SK-N-SH (cell line): ENCODE results near the gene IQCK. TPM values are rescaled to one million over a fixed set of nuclear protein-coding genes. Genes with fewer than 3 reads are reported as not detected.

Experiments used
- CTCF ChIA-PET: fragments of 300-600, 350-600 bp; formaldehyde crosslinking; extraction: SDS; loops from one replicate; lab custom pipeline; 2021; lab: Yijun Ruan, JAX
- POLR2A ChIA-PET: fragments of 350-600 bp; sonication (Branson Sonifier 250); formaldehyde crosslinking; extraction: SDS; loops from one replicate; lab custom pipeline; 2020; ENCODE audit warnings: antibody characterized with exemption, inconsistent platforms; lab: Yijun Ruan, JAX
- DNase-seq: peaks from one replicate; pipeline ENCODE4 v3.0.0; 2012
- H2AFZ ChIP-seq: fragments of 200-600 bp; sonication (generic); 2 replicates; pipeline ENCODE4 v1.8.1; 2016; ENCODE audit warnings: antibody characterized with exemption, mild to moderate bottlenecking, low read depth
- H3F3A ChIP-seq: fragments of 200-600 bp; sonication (generic); replicated peaks from 2 replicates; pipeline ENCODE3; 2016; ENCODE audit warnings: antibody characterized with exemption, mild to moderate bottlenecking; ENCODE audit not compliant: insufficient read depth
- H3K27ac ChIP-seq, 2 experiments: fragments of 200-500 bp in 1 of 2; fragments of 200-600 bp in 1 of 2; sonication (Bioruptor generic) in 1 of 2; sonication (generic), shearing (Covaris generic) in 1 of 2; 2 replicates each; pipeline versions ENCODE4 v1.5.1 to v1.6.1; 2014 to 2016; ENCODE audit warnings: low read depth in 2 of 2, inconsistent platforms in 1 of 2, low read length in 1 of 2, mild to moderate bottlenecking in 1 of 2, mixed read lengths in 1 of 2
- H3K27me3 ChIP-seq: fragments of 200-600 bp; sonication (generic), shearing (Covaris generic); 2 replicates; pipeline ENCODE4 v1.6.1; 2016; ENCODE audit warnings: mixed run types; ENCODE audit not compliant: insufficient read depth
- H3K36me3 ChIP-seq, 2 experiments: fragments of 200-500 bp in 1 of 2; fragments of 200-600 bp in 1 of 2; sonication (Bioruptor generic) in 1 of 2; sonication (generic) in 1 of 2; replicated peaks in 1 of 2; 2 replicates each; pipeline versions ENCODE3 to v1.5.1; 2014 to 2016; ENCODE audit warnings: low read length in 1 of 2, mild to moderate bottlenecking in 1 of 2; ENCODE audit not compliant: insufficient read depth in 2 of 2, control insufficient read depth in 1 of 2
- H3K4me1 ChIP-seq, 2 experiments: fragments of 200-500 bp in 1 of 2; fragments of 200-600 bp in 1 of 2; sonication (Bioruptor generic) in 1 of 2; sonication (generic), shearing (Covaris generic) in 1 of 2; 2 replicates each; pipeline versions ENCODE4 v1.5.1 to v1.6.1; 2014 to 2016; ENCODE audit warnings: low read depth in 1 of 2, low read length in 1 of 2, mixed run types in 1 of 2; ENCODE audit not compliant: insufficient read depth in 2 of 2, control insufficient read depth in 1 of 2
- H3K4me2 ChIP-seq: fragments of 200-600 bp; sonication (generic), shearing (Covaris generic); 2 replicates; pipeline ENCODE4 v1.6.1; 2017; ENCODE audit warnings: mixed run types
- H3K4me3 ChIP-seq, 2 experiments: fragments of 200-500 bp in 1 of 2; fragments of 200-600 bp in 1 of 2; sonication (Bioruptor generic) in 1 of 2; sonication (generic), shearing (Covaris generic) in 1 of 2; 2 replicates each; pipeline versions ENCODE4 v1.5.1 to v1.8.1; 2014 to 2016; ENCODE audit warnings: low read depth in 2 of 2, inconsistent platforms in 1 of 2, low read length in 1 of 2, mild to moderate bottlenecking in 1 of 2, mixed read lengths in 1 of 2, moderate library complexity in 1 of 2
- H3K79me2 ChIP-seq: fragments of 200-600 bp; sonication (generic); 2 replicates; pipeline ENCODE4 v1.8.1; 2017; ENCODE audit warnings: mild to moderate bottlenecking; ENCODE audit not compliant: insufficient read depth
- H3K9ac ChIP-seq: fragments of 200-600 bp; sonication (generic); 2 replicates; pipeline ENCODE4 v1.6.1; 2017; ENCODE audit warnings: mixed run types
- H3K9me2 ChIP-seq: fragments of 200-600 bp; sonication (generic); 2 replicates; pipeline ENCODE4 v1.6.1; 2017; ENCODE audit warnings: mixed run types
- H3K9me3 ChIP-seq: fragments of 200-600 bp; sonication (generic); 2 replicates; pipeline ENCODE4 v1.6.1; 2017; ENCODE audit warnings: mixed run types, mild to moderate bottlenecking, moderate library complexity
- H4K20me1 ChIP-seq: fragments of 200-600 bp; sonication (generic); 2 replicates; pipeline ENCODE4 v1.6.1; 2017; ENCODE audit warnings: mild to moderate bottlenecking, mixed run types; ENCODE audit not compliant: insufficient read depth
- EP300 ChIP-seq, 2 experiments: IDR thresholded peaks; 2 replicates each; pipeline versions ENCODE4 v1.4.0 to v1.6.1; 2012; ENCODE audit warnings: borderline replicate concordance in 1 of 2, low read depth in 1 of 2, low read length in 1 of 2
- FOSL2 ChIP-seq: IDR thresholded peaks from 2 replicates; pipeline ENCODE4 v1.4.0; 2012; ENCODE audit warnings: low read depth, mild to moderate bottlenecking, moderate library complexity, borderline replicate concordance
- FOXJ3 ChIP-seq: sonication (generic); formaldehyde crosslinking; IDR thresholded peaks from 2 replicates; pipeline ENCODE4 v1.5.1; 2020; ENCODE audit warnings: mild to moderate bottlenecking, missing genetic modification reagents
- FOXM1 ChIP-seq: IDR thresholded peaks from 2 replicates; pipeline ENCODE4 v1.4.0; 2012; ENCODE audit warnings: low read depth, mild to moderate bottlenecking
- GABPA ChIP-seq: IDR thresholded peaks from 2 replicates; pipeline ENCODE4 v1.4.0; 2012; ENCODE audit warnings: low read depth, mild to moderate bottlenecking
- JUND ChIP-seq: IDR thresholded peaks from 2 replicates; pipeline ENCODE4 v1.4.0; 2012
- RAD21 ChIP-seq: IDR thresholded peaks from 2 replicates; pipeline ENCODE4 v1.6.1; 2012; ENCODE audit warnings: mild to moderate bottlenecking, low read length
- RXRA ChIP-seq: IDR thresholded peaks from 2 replicates; pipeline ENCODE4 v1.4.0; 2012; ENCODE audit warnings: low read depth, mild to moderate bottlenecking, borderline replicate concordance
- SMC3 ChIP-seq: IDR thresholded peaks from 2 replicates; pipeline ENCODE4 v1.6.1; 2012; ENCODE audit warnings: low read depth, low read length, improper control_type of control experiment
- TEAD4 ChIP-seq: IDR thresholded peaks from 2 replicates; pipeline ENCODE4 v1.4.0; 2012; ENCODE audit warnings: mild to moderate bottlenecking, borderline replicate concordance; ENCODE audit not compliant: insufficient read depth
- YY1 ChIP-seq: IDR thresholded peaks from 2 replicates; pipeline ENCODE4 v1.4.0; 2012; ENCODE audit warnings: low read depth, mild to moderate bottlenecking
- WGBS: methylation state at CpG from one replicate; pipeline ENCODE4 v1.1.6; 2017; ENCODE audit warnings: low lambda C conversion rate; 5-methylcytosine and 5-hydroxymethylcytosine counted together
- polyA plus RNA-seq, 3 experiments: library from polyadenylated mRNA; depleted of rRNA; stranded (reverse); fragments of >200 nt; gene quantifications; 2 replicates each; pipeline ENCODE4 v1.2.3, GENCODE V29; 2012
- TF ChIP-seq, protein P1 (sequence below): IDR thresholded peaks from 2 replicates; pipeline ENCODE4 v1.4.0; 2012; ENCODE audit warnings: low read depth, borderline replicate concordance
- TF ChIP-seq, protein P2 (sequence below): IDR thresholded peaks from 2 replicates; pipeline ENCODE4; 2012
- TF ChIP-seq, protein P3 (sequence below): IDR thresholded peaks from 2 replicates; pipeline ENCODE4 v1.4.0; 2012; ENCODE audit warnings: low read depth
- TF ChIP-seq, protein P4 (sequence below): fragments of 200-600 bp; sonication (generic); IDR thresholded peaks from 2 replicates; pipeline ENCODE4 v1.6.1; 2017; ENCODE audit warnings: antibody characterized with exemption, mild to moderate bottlenecking, moderate library complexity

IQCK gene
- polyA plus RNA-seq, 1 of the 3 experiments (the other 2 are of a cell fraction), result 7.3 TPM

DNA sequence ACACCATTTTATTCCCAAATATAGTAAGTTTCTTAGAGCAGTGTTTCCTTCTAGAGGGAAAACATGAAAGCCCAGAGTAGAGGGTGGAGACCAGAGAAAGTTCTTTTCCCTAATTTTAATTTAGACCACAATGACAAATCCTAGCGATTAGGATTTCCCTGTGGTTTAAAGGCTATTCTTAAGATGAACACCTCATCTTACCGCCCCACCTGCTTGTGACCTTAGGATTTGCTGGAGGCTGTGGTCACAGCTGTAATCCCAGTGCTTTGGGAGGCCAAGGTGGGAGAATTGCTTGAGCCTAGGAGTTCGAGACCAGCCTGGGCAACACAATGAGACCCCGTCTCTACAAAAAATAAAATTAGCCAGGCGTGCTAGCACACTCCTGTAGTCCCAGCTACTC, 115.5 kb downstream of the IQCK start (continued):
- TF ChIP-seq, protein P1, sequence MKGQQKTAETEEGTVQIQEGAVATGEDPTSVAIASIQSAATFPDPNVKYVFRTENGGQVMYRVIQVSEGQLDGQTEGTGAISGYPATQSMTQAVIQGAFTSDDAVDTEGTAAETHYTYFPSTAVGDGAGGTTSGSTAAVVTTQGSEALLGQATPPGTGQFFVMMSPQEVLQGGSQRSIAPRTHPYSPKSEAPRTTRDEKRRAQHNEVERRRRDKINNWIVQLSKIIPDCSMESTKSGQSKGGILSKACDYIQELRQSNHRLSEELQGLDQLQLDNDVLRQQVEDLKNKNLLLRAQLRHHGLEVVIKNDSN, result no peak
- TF ChIP-seq, protein P2, sequence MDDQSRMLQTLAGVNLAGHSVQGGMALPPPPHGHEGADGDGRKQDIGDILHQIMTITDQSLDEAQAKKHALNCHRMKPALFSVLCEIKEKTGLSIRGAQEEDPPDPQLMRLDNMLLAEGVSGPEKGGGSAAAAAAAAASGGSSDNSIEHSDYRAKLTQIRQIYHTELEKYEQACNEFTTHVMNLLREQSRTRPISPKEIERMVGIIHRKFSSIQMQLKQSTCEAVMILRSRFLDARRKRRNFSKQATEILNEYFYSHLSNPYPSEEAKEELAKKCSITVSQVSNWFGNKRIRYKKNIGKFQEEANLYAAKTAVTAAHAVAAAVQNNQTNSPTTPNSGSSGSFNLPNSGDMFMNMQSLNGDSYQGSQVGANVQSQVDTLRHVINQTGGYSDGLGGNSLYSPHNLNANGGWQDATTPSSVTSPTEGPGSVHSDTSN, result no peak
- TF ChIP-seq RAD21 (no peak), EP300 (IDR thresholded peaks at IDR 0.05; ENCODE audit: borderline replicate concordance in 1 of 2, low read depth in 1 of 2, low read length in 1 of 2) (no peak), RXRA (no peak), FOXM1 (no peak), GABPA (no peak), FOXJ3 (CRISPR knock-in tag) (no peak), SMC3 (no peak), TEAD4 (no peak), JUND (no peak)
- TF ChIP-seq, protein P3, sequence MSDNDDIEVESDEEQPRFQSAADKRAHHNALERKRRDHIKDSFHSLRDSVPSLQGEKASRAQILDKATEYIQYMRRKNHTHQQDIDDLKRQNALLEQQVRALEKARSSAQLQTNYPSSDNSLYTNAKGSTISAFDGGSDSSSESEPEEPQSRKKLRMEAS, result no peak
- TF ChIP-seq, all 33 proteins: peak for 0

DNA sequence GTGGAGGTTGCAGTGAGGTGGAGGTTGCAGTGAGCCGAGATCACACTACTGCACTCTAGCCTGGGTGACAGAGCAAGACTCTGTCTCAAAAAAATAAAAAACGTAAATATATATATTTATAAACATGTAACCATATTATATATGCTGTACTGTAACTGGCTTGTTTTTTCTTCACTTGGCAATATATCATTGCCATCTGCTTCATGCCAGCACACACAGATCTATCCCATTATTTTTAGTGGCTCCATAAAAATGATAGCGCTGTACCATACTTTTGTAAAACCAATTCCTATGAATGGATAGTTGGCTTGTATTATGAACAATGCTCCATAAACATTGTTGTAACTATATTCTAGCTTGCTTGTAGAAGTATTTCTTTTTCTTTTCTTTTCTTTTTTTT, 117.1 kb downstream of the IQCK start:
- peaks cover 0 to 8% of the 10 kb centered on the region in 2 experiments; a peak in 1 of 4 replicates for H3K4me1 ChIP-seq
- H4K20me1 ChIP-seq, result no peaks in the 10 kb centered on the region
- no peaks in the 10 kb centered on the region for H3K9me2 ChIP-seq
- H2AFZ ChIP-seq, result no peak overlapping the region
- H3K9ac ChIP-seq, result no peak overlapping the region
- H3K4me3 ChIP-seq, result no peak overlapping the region
- DNase-seq, result no peak
- peaks cover 9% of the 10 kb centered on the region for H3F3A ChIP-seq
- H3K36me3 ChIP-seq, result no peaks in the 10 kb centered on the region
- ChIA-PET CTCF (no interaction called here), POLR2A (no interaction called here)
- no peaks in the 10 kb centered on the region for H3K79me2 ChIP-seq
- H3K27ac ChIP-seq, result peak overlapping the region in 1 of 2 experiments; percentile 67; a peak in 2 of 4 replicates
- H3K27me3 ChIP-seq, result no peaks in the 10 kb centered on the region
- H3K4me2 ChIP-seq, result no peak overlapping the region
- TF ChIP-seq FOSL2 (no peak), YY1 (no peak)
- TF ChIP-seq, protein P4, sequence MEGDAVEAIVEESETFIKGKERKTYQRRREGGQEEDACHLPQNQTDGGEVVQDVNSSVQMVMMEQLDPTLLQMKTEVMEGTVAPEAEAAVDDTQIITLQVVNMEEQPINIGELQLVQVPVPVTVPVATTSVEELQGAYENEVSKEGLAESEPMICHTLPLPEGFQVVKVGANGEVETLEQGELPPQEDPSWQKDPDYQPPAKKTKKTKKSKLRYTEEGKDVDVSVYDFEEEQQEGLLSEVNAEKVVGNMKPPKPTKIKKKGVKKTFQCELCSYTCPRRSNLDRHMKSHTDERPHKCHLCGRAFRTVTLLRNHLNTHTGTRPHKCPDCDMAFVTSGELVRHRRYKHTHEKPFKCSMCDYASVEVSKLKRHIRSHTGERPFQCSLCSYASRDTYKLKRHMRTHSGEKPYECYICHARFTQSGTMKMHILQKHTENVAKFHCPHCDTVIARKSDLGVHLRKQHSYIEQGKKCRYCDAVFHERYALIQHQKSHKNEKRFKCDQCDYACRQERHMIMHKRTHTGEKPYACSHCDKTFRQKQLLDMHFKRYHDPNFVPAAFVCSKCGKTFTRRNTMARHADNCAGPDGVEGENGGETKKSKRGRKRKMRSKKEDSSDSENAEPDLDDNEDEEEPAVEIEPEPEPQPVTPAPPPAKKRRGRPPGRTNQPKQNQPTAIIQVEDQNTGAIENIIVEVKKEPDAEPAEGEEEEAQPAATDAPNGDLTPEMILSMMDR, result no peak
- TF ChIP-seq, protein P3, result no peak
- 95% methylated on average over 3 of the region's 3 CpGs for WGBS
- no peaks in the 10 kb centered on the region for H3K9me3 ChIP-seq
